ENCODE data around the gene SPTLC3.

DNA sequence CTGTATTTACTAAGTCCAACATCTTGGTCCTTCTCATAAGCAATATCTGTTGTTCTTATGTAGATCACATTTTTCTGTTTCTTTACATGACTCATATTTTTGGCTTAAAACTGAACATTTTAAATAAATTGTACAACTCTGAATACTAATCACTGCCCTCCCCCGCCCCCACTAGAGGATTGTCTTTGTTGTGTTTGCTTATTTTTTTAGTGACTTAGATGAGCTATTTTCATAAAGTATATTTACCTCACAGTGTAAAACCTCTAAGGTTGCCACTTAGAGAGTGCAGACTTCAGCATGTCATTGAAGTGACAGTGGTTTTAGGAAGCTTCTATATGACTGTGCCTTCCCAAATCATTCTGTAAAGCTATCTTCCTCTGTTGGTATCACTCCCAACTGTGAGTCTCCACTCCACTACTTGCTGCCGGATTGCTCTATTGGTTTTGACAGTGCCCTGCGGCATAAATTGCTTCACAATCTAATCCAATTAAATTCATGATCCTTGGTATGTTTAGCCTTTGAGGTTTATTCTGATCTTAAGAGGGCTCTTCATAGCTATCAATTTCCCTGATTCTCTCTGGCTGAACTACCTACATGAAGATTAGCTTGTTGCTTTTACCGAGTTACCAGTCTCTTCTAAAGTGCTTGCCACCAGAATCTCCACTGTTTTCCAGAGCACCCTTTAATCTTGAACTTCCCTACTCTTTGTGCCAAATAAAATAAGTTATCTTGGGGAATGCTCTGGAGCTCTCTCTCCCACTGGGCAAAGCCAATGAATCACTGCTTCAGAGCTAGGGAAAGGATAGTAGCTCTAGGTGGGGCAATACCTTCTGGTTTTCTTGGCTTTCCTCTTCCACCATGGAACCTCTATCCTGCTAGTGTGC, 33.0 kb downstream of the SPTLC3 start:
- TF ChIP-seq POLR2A (IDR thresholded peaks at IDR 0.05): no peak
- TF ChIP-seq, protein P1, sequence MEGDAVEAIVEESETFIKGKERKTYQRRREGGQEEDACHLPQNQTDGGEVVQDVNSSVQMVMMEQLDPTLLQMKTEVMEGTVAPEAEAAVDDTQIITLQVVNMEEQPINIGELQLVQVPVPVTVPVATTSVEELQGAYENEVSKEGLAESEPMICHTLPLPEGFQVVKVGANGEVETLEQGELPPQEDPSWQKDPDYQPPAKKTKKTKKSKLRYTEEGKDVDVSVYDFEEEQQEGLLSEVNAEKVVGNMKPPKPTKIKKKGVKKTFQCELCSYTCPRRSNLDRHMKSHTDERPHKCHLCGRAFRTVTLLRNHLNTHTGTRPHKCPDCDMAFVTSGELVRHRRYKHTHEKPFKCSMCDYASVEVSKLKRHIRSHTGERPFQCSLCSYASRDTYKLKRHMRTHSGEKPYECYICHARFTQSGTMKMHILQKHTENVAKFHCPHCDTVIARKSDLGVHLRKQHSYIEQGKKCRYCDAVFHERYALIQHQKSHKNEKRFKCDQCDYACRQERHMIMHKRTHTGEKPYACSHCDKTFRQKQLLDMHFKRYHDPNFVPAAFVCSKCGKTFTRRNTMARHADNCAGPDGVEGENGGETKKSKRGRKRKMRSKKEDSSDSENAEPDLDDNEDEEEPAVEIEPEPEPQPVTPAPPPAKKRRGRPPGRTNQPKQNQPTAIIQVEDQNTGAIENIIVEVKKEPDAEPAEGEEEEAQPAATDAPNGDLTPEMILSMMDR (IDR thresholded peaks at IDR 0.05): no peak
- no peak for TF ChIP-seq POLR2AphosphoS5 (IDR thresholded peaks at IDR 0.05)

Data from sigmoid colon (tissue), 4 donors.